D341Med (cell line): ENCODE results near the gene PPP2R3A.
"Not testable (repeated sequence)": the region's sequence is repeated elsewhere in the genome, so short reads cannot be mapped to it uniquely, and the experiment has no call there.

Source experiments
- DNase-seq: peaks from one replicate; pipeline ENCODE4 v3.0.0; 2012; ENCODE audit warnings: low spot score

Gene PPP2R3A

GRCh38 chr3:136106101-136106500, 140.6 kb downstream of the PPP2R3A start:
- DNase-seq, result no peak

- DNase-seq, result no peak
Observed at GRCh38 chr3:136109499-136109898, 144.0 kb downstream of the PPP2R3A start.

GRCh38 chr3:136110481-136110880, 145.0 kb downstream of the PPP2R3A start:
- DNase-seq, result no peak

- DNase-seq, result no peak
Observed at GRCh38 chr3:136114421-136114820, 148.9 kb downstream of the PPP2R3A start.

GRCh38 chr3:136119332-136119731, 153.8 kb downstream of the PPP2R3A start:
- not testable (repeated sequence) for DNase-seq

- DNase-seq, result not testable (repeated sequence)
Observed at GRCh38 chr3:136119783-136120182, 154.3 kb downstream of the PPP2R3A start.

- no peak for DNase-seq
Observed at GRCh38 chr3:136120373-136121348, 155.1 kb downstream of the PPP2R3A start.

GRCh38 chr3:136122006-136122405, 156.5 kb downstream of the PPP2R3A start:
- no peak for DNase-seq

GRCh38 chr3:136131647-136132046, 166.1 kb downstream of the PPP2R3A start:
- not testable (repeated sequence) for DNase-seq

- no peak for DNase-seq
Observed at GRCh38 chr3:136134091-136134490, 168.6 kb downstream of the PPP2R3A start.

- peak; percentile 55 for DNase-seq
Observed at GRCh38 chr3:136135039-136135802, 169.7 kb downstream of the PPP2R3A start.

GRCh38 chr3:136136454-136136853, 170.9 kb downstream of the PPP2R3A start:
- DNase-seq, result no peak

GRCh38 chr3:136141291-136141785, 175.8 kb downstream of the PPP2R3A start:
- DNase-seq, result no peak

GRCh38 chr3:136141891-136142290, 176.4 kb downstream of the PPP2R3A start:
- no peak for DNase-seq

GRCh38 chr3:136142592-136142991, 177.1 kb downstream of the PPP2R3A start:
- DNase-seq, result no peak

- DNase-seq, result not testable (repeated sequence)
Observed at GRCh38 chr3:136144397-136144796, 178.9 kb downstream of the PPP2R3A start.

- DNase-seq, result no peak
Observed at GRCh38 chr3:136146981-136147729, 181.6 kb downstream of the PPP2R3A start.

GRCh38 chr3:136149667-136150066, 184.1 kb downstream of the PPP2R3A start:
- DNase-seq, result no peak

GRCh38 chr3:136151219-136151618, 185.7 kb downstream of the PPP2R3A start:
- no peak for DNase-seq

- DNase-seq, result no peak
Observed at GRCh38 chr3:136152176-136152843, 186.8 kb downstream of the PPP2R3A start.

GRCh38 chr3:136152963-136153362, 187.4 kb downstream of the PPP2R3A start:
- DNase-seq, result no peak
